ENCODE results near the gene RBMS3.

- TF ChIP-seq POLR2A (IDR thresholded peaks at IDR 0.05; ENCODE audit: borderline replicate concordance, extremely low read depth, insufficient read depth, insufficient read length) (no peak), YY1 (IDR thresholded peaks at IDR 0.05; ENCODE audit: extremely low read depth, insufficient replicate concordance, low read depth, low read length) (no peak), CTCF (IDR thresholded peaks at IDR 0.05 in 2 of 3, conservative IDR thresholded peaks at IDR 0.05 in 1 of 3; ENCODE audit: borderline replicate concordance in 1 of 3, insufficient read depth in 1 of 3, low read depth in 2 of 3, low read length in 2 of 3) (no peak), REST (IDR thresholded peaks at IDR 0.05; ENCODE audit: low read depth) (no peak), POLR2AphosphoS5 (IDR thresholded peaks at IDR 0.05; ENCODE audit: low read depth, low read length) (no peak), ATF3 (IDR thresholded peaks at IDR 0.05) (no peak), CEBPB (IDR thresholded peaks at IDR 0.05; ENCODE audit: low read depth) (no peak), ZBTB33 (IDR thresholded peaks at IDR 0.05; ENCODE audit: extremely low read depth, insufficient replicate concordance, low read length) (no peak), JUND (IDR thresholded peaks at IDR 0.05) (no peak), RAD21 (IDR thresholded peaks at IDR 0.05; ENCODE audit: low read depth) (no peak), FOSL1 (IDR thresholded peaks at IDR 0.05; ENCODE audit: low read depth) (no peak), EZH2 (IDR thresholded peaks at IDR 0.05) (no peak)
These were observed 296.4 kb downstream of the RBMS3 start for GRCh38 chr3:29577250-29577649.

Data from HCT116 (cell line).